Colon (tissue), 2 donors: Measurements from ENCODE around the gene SLC37A2.
"Not testable (repeated sequence)": the region's sequence is repeated elsewhere in the genome, so short reads cannot be mapped to it uniquely, and the experiment has no call there.

Source experiments
- FAIRE-seq: peaks from 2 replicates; lab custom pipeline; 2012; peaks lifted over from hg19 to GRCh38; lab: Jason Lieb, UNC
- donor health status: control.
- donor health status: control.

The SLC37A2 gene

DNA sequence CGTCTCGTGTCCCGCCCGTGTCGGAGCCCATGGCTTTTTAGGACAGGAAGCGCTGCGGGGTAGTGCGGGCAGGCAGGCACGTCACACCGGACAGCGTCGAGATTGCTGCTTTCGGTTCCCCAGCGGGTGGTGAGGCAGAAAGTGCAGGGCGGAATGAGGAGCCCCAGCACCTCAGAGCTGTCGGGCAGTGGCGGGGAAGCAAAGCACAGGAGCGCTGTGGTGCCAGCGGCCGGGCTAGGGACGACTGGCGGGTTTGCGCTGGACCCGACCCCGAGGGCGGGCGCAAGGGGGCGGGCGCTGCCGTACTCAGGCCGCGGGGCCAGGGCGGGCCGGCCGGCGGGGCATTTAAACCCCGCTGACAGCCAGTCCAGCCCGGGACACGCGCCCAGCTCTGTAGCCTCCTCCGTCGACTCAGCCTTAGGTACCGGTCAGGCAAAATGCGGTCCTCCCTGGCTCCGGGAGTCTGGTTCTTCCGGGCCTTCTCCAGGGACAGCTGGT is at the start of gene SLC37A2:
Gene SLC37A2 (plus strand): TSS at position 375 of the 498 bp plus-strand sequence. CDS start 63 bp downstream, at position 438.
- FAIRE-seq = no peak

DNA sequence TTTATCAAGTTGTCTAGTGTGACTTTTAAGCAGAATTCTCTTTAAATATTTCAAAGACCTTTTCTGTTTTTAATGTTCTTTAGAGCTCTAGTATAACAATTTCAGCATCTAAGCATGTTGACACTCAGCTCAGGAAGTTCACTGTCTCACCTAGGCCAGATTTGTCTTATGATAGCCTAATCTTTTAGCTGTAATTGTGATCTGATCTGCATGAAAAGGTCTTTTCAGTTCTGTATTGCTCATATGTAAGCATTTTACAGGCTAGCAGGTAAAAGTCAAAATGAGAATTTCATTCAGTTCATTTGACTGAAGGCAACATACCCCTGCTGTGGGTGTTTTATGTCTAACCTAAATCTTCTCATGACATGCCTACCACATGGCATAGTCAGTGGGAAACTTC is 46.7 kb upstream of the SLC37A2 start:
- FAIRE-seq = no peak

DNA sequence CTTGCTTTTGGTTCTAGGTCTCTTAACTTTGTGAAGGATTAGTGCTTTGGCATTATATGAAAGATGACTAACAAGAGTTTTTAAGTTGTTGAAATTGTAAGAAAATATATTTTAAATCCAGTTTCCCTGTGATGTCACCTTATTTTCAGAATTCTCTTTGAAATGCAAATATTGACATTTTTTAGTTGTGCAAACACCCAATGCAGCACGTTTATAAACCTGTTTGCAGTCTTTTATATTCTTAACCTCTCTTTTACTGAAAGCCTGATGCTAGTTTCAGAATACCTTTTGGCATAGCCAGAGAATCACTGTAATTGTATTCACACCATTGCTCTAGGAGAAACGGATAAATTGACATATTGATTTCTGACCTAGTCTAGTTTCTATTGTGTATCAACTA is 42.8 kb upstream of the SLC37A2 start:
- FAIRE-seq = no peak

DNA sequence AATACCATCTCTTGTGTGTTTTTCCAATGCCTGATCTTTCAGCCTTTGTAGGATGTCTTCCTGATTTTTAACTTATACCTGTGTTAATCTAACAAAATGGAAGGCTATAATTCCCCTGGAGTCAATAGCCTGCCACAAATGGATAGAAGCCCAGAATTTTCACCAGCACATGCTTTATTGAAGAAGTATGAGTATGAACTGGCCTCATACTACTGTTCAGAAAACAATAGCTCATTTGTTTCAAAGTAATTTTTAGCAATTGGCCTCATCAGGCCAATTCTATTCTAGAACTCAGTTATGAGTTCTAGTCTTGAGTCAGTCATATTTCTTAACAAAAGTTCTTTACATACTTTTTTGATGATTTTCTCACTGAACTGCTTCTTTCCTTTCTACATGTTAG is 40.6 kb upstream of the SLC37A2 start:
- FAIRE-seq = no peak

DNA sequence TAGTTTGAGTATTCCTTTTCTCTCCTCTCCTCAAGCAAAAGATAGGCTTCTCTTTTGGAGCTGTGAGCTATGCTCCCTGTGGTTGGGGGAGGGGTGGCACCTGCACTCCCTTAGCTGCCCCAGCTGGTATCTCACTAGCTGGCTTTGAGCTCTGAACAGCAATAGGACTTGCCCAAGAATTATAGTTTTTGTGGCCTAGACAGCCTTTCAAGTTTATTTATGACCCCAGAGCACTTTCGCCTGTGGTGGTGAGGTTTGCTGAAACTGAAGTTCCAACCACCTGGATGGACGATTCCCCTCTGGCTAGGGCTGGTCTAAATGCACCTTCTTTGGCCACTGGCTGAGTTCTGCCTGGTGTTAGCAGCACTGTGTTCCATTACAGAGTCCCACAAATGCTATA is 37.1 kb upstream of the SLC37A2 start:
- no peak for FAIRE-seq

DNA sequence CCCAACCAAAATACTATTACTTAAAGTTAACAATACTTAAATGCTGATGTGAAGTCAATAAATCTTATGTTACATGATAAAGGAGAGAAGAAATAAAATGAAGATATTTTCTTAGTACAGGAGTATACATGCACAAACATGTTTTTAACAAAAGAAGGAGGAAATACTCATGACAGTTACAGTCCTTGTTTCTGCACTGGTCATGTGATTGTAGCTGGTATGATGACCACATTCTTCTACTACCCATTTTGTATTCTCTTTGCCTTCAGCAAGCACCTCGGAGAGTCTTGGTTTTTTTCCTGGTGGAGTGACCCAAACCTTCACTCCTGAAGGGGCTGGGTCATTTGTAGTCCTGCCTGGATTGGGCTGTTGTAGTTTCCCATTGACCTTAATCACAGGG is 33.7 kb upstream of the SLC37A2 start:
- not testable (repeated sequence) for FAIRE-seq

DNA sequence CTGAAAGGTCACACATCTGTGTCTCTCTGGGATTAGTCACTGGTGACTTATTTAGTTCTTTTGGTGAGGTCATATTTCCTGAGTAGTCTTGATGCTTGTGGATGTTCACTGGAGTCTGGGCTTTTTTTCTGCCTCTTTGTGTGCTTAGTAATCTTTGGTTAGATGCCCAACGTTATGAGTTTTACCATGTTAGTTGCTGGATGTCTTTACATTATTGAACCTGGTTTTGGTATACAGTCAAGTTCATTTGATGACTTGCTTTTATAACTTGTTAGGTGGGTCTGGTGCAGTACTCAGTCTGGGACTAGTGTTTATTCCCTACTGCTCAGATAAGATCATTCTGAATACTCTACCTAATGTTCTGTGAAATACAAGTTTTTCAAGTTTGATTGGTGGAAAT is 26.2 kb upstream of the SLC37A2 start:
- FAIRE-seq = no peak

DNA sequence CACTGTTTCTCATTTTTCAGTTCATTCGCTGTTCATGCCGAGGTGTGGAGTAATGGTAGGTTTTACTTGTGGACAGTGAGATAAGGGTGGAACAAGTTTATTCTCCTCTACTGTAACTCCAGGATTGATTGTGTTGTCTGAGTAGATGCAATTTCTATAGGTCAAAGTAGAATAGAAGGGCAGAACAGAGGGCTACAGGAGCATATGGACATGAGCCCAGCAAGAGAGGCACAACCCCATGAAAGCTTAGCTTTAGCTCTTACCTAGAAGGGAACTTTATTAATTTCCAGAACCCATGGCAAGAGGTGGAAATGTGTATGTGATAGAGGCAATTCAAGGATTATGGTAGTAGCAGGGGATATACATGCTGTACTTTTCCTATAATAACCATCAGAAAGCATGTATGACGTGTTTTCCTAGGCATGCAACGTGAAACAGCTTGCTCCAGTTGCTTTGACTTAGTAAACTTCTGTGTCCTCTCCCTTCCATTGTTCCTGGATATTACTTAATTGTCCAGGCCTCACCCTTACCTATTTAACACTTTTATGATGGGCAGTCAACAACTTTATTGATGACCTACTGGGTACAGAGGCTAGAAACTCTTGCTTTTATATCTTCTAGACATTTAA is 13.8 kb upstream of the SLC37A2 start:
- FAIRE-seq = no peak

DNA sequence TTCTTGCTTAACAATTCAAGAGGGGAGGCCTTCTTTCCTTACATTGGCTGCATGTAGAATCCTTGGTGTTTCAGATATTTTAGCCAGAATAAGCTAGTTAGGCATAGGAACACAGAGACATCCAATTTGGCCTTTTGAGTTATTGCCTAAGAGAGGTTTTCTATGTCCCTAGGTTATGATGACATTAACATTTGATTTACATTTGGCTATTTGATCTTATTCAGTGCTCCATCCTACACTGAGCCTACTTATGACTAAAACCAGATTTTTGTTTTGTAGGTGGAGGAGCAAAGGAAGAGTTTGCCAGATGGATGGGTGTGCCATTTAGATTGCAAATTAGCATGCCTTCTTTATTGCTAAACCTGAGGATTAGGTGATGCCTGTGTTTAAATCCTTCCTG is 11.1 kb upstream of the SLC37A2 start:
- FAIRE-seq = no peak

DNA sequence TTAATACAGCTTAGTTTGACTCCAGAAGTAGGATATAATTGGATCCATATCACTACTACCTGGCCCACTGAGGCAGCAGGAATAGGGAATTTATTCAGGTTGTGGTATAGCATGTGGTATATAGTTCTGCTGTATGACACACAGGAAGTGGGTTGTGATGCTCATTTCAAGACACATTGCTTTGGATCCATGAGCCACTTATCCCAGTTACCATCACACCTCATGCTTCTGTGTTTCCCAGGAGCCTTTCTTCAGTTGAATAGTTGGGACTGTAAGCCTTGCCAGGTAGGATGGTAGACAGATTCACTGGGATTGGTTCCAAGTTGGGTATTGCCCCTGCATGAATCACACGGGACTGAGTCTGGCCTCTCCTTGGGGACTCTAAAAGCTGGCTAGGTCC is 9.9 kb upstream of the SLC37A2 start:
- no peak for FAIRE-seq

DNA sequence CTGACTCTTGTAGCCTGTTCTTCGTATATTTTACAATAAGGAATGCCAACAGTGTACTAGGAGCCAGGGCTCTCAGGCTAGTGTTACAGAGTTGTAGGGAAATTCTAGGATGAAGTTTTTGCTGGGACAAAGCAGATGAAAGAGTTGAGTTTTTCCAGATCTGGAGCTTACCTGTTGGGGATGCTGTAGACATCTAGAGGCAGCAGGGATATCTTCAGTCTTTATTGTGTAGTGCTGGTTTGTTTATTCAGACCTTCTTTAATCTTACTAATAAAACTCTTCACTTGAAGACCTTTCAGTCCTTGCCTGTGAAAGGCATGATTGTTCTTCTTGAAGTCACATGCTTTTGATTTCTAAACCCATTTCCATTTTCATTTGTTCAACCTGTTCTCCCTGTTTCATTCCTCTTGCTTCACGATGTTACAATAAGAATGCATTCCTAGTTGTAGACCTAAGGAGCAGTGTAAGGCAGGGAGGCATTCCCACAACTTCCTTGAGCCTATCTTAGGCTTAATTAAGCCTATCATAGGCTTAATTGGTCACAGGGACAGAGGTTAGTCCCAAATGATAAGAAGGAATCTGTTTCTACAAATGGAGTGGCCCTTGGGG is 7.9 kb upstream of the SLC37A2 start:
- no peak for FAIRE-seq

DNA sequence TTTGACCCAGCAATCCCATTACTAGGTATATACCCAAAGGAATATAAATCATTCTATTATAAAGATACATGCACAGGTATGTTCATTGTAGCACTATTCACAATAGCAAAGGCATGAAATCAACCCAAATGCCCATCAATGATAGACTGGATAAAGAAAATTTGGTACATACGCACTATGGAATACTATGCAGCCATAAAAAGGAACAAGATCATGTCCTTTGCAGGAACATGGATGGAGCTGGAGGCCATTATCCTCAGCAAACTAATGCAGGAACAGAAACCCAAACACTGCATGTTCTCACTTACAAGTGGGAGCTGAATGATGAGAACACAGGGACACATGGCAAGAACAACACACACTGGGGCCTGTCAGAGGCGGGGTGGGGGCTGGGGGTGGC is 7.0 kb upstream of the SLC37A2 start:
- FAIRE-seq = not testable (repeated sequence)

DNA sequence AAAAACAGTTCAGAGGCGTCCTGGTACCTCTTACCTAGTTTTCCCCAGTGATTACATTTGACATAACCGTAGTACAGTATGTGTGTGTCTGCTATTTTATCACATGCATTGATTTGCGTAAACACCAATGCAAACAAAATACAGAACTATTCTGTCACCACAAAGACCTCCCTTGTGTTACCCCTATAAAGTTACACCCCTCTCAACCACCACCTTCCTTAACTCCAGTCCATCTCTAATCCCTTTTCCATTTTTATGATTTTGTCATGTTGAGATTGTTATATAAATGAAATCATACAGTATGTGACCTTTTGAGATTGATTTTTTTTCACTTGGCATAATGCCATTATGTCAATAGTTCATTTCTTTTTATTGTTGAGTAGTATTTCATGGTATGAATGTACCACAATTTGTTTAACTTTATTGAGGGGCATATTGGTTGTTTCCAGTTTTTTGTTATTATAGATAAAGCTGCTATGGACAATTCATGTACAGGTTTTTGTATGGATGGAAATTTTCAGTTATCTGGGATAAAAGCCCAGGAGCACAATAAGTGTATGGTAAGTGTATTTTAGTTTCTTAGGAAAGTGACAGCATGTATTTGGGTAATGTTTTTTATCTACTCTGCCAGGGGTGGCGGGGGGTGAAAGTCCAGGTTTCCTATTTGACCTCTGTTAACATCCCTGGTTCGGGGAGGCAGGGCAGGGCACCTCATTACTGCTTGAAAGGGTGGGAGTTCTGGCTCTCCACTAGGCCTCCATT is 6.0 kb upstream of the SLC37A2 start:
- FAIRE-seq = peak; percentile 14

DNA sequence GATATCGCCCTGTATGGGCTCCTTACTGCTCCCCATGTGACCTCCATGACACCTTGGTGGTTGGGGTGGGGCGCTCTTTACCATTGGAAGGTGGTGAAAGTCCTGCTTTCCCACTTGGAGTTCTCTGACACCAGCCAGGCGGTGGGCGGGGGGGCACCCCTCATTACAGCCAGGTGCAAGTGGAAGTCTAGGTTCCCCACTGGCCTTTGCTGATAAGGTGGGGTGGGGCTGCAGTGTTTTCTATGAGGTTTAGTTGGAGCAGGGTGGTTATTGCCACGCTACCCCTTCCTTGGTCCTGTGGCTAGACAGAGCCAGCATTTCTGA is 5.5 kb upstream of the SLC37A2 start:
- no peak for FAIRE-seq

DNA sequence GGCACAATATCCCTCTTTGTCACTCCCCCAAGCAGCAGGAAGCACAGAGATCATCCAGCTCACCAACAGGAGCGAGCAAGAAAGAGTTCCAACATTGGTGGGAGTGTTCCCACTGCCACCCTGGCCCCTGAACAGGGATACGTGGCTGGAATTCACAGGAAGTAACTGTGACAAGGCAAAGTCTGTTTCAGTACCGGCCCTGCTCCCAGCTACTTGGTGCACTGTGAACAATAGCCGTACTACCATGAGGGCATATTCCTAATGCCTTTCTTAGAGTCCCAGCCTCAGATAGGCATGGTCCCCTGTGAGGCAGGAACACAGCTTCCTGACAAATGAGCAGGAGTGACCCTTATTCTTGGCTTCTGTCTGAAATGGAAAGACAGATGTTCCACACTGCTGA is 1.8 kb upstream of the SLC37A2 start:
- no peak for FAIRE-seq

DNA sequence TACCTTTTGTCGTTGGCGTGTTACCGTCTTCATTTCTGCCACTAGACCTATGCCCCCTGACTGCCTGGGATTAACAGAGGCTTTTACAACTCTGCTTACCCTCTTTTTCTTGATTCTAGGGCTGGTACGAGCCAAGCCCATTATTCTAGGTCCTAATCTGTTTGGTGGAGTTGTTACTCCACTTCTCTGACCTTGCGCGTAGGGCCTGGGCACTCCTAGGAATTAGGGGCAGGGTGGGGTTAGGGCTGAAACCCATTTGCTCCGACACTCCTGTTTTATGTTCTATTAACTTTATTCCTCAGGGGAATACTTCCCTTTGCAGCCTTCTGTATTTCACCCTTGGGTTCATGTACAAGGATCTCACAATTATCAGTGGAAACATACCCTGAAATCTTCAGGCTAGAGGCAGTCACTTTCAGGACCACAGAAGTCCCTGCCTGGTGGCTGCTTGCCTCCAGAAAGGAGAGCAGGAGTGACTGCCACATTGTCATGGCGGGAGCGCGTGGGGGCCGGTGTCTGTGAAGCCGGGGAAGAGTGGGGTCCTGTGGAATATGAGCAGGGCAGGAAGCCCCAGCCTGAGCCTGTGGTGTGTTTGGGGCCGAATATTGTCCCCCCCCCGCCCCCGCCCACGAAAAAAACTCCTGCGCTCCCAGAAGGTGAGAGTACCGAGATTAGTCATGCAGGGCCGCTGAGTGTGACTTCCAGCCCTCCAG is 731 bp upstream of the SLC37A2 start:
- FAIRE-seq = no peak

DNA sequence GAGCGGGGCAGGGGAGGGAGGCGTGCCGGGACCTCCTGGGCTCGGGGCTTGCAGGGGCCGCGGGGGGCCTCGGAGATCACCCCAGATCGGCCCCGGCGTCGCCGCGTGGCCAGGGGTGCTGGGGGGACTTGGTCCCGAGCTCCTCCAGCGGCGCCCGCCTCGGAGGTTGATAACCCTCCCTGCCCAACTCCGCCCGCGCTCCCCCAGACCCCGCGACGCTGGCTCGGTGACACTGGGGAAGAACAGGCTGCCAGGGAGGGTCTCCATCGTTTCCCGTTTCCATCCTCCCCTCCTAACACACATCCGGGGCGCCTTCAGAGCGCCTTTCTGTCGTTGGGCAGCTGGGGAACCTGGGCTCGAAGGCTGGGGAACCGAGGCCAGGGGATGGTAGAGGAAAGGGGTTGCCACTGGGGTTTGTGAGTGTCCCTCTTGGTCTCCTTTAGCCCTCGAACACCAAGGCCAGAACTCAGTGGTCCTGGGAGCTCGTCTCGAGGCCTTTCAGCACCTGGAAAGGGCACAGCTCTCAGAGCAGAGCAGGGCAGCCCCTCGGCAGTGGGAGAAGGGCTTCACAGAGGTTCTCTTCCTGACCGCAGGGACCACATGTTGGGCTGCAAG is 431 bp downstream of the SLC37A2 start:
- no peak for FAIRE-seq

DNA sequence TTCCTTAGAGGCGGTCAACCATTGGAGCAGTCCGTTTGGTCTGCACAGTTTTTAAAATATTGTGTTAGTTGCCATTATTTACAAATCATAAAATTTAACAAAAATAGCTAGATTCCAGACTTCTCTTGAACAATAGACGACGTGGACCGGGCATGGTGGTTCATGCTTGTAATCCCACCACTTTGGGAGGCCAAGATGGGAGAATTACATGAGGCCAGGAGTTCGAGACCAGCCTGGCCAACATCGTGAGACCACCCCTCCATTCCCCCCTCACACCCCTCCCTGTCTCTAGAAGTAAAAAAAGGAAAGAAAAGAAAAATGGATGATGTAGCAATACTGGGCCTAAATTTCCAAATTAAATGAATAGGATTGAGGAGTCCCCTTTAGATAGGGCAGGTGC is 965 bp downstream of the SLC37A2 start:
- FAIRE-seq = no peak

DNA sequence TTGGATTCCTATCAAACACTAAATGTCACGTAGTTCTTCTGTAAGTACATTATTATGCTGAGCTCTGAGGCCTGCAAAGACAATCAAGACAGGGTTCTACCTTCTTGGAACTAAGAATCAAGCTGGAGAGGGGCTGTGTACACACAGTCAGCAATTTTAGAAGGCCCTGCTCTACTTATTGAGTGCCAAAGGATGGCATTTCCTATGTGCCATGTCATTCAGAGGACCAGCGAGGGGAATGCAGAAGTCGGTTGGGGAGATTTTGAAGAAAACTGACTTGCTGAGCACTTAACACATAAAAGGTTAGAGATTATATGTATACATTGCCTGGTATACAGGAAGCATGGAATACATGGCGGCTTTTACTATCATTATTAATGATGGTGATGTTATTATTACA is 5.3 kb downstream of the SLC37A2 start:
- no peak for FAIRE-seq

DNA sequence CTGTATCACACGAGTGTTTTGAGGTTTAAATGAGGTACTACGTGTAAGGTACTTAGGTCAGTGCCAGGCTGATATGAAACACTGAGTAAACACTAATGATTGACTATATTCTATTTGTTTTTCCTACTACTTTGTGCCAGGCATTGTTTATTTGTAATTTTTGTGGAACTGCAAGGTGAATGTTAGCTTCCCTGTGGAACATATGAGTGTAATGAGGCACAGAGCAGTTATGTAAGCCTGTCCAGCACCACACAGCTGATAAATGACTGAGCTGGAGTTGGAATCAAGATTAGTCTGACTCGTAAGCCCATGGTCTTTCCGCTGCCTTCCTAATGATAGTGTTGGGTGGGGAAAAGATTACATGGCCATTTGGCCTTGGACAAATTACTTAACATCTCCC is 5.9 kb downstream of the SLC37A2 start:
- no peak for FAIRE-seq

DNA sequence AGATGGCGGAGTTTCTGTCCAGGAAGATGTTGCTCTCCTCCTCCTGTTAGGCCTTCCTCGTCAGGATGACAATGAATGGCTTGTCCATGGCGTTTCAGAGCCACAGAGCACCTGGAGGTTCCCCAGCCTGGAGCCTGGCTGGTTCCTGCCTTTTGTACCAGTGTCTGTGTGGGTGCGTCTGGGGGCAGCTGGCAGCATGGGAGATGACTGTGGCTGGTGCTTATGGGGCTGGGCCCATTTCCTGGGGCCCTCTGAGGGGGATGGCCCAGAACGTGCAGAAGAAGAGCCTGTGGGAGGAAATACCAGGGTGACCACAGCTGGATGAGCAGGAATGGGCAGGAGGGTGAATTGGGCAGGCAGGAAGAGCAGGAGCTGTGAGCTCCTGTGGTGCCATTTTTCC is 6.7 kb downstream of the SLC37A2 start:
- no peak for FAIRE-seq

DNA sequence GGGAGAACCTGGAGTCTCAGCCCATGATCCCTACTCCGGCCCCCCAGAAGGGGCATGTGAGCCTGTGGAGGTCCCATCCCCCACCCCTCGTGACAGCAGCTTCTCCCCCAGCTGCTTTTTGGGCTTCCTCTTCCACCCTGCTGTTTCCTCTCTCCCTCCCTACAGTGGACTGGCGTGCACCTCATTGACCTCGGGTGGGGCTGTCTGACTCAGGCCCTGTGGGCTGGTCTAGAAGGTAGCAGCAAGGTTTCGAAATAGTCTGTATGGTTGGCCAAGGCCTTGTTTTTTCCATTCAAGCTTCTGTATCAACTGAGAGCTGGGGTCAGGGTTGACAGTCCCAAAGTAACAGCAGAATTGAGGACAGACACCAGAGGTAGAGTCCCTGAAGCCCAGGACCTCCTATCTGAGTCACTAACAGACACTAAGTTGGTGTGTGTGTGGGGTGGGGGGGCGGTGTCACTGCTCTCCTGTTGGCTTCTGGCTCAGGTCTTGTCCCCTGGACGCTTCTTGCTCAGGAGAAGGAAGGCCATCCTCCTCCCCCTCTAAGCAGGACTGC is 7.7 kb downstream of the SLC37A2 start:
- FAIRE-seq = no peak
